Measurements from ENCODE around the gene ASCL2. TPM values are rescaled to one million over a fixed set of nuclear protein-coding genes. Genes with fewer than 3 reads are reported as not detected.
"Not testable (repeated sequence)": the region's sequence is repeated elsewhere in the genome, so short reads cannot be mapped to it uniquely, and the experiment has no call there.

The ASCL2 gene
- total and polyA plus RNA-seq, 3 experiments from 2014 or later, result 0.22 to 8.9 (median 0.55) TPM

DNA sequence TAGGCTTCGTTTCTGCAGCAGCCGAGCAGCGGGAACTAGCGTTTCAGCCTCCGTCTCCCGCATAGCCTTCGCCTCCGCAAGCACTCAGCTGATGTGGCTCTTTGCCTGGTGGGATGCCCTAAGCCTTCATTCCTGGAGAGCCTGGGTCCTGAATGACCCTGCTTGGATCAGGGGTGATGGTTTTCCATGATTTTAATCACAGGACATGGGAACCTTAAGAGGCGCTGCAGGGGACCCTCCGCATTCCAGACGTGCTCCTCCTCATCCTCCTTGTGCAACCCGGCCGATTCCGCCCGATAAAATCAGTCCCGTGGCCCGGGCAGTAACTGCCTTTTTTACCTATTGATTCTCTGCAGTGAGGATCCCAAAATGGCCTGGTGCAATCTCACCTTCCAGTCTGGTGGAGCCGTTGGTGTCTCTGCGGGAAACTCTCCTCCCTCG, 23.2 kb upstream of the ASCL2 start:
- Histone ChIP-seq H3K27me3 (ENCODE audit: insufficient read depth, low read length, poor library complexity, severe bottlenecking) (no peaks in the 10 kb centered on the region), H3K4me1 (ENCODE audit: insufficient read depth, low read length) (peaks cover 22% of the 10 kb centered on the region), H3K4me3 (ENCODE audit: low read length) (no peak overlapping the region), H3K36me3 (ENCODE audit: insufficient read depth, low read length) (peaks cover 6% of the 10 kb centered on the region), H3K9me3 (ENCODE audit: low read length) (no peaks in the 10 kb centered on the region), H3K27ac (ENCODE audit: low read depth, low read length) (no peak overlapping the region)
- H3K9me3 Mint-ChIP-seq, result no peaks in the 10 kb centered on the region
- H3K4me1 Mint-ChIP-seq, result peaks cover 17 to 55% (median 36%) of the 10 kb centered on the region in 3 donors
- H3K36me3 Mint-ChIP-seq, result peaks cover 0 to 16% (median 0%) of the 10 kb centered on the region in 3 donors
- POLR2A ChIA-PET, result no interaction called here
- DNase-seq, result no peak
- peak overlapping the region in 1 of 7 donors; percentile 44 for H3K4me3 Mint-ChIP-seq
- CTCF ChIA-PET, result interaction anchor here (1.9 kb wide), 1 partner anchor 95 kb away, joined by 5 read pairs; no protein-coding TSS in a partner anchor
- peaks cover 2 to 10% of the 10 kb centered on the region in 2 donors for H3K27me3 Mint-ChIP-seq
- H3K27ac Mint-ChIP-seq, result peak overlapping the region in 1 of 8 donors; percentile 12

DNA sequence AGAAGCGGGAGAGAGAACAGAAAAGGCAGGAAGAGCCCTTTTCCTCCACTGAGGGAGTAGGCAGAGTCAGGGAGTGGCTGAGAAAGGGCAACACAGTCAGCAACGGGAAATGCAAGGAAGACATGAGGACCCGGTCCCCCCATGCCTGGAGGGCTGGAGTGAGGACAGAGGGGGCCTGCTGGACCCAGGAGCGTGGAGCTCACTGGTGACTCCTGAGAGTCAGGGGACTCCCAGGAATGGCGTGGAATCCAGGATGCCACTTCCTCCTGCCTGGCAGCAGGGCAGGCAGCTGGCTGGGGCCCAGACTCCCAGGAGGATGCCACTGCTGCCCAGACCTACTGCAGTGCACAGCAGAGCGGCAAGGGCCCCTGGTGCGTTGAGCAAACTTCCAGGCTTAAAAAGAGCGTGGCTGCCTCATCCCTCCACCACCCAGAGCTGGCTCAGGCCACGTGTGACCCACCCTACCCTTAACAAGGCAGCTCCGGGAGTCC, 20.0 kb upstream of the ASCL2 start:
- peaks cover 6 to 13% of the 10 kb centered on the region in 2 donors for H3K27me3 Mint-ChIP-seq
- POLR2A ChIA-PET, result no interaction called here
- CTCF ChIA-PET, result interaction anchor here (1.3 to 2.1 kb wide), 2 partner anchors 9 to 125 kb away, joined by 3 to 8 read pairs; no protein-coding TSS in a partner anchor
- Histone ChIP-seq H3K27ac (ENCODE audit: low read depth, low read length) (no peak overlapping the region), H3K9me3 (ENCODE audit: low read length) (no peaks in the 10 kb centered on the region), H3K4me1 (ENCODE audit: insufficient read depth, low read length) (peaks cover 13% of the 10 kb centered on the region), H3K4me3 (ENCODE audit: low read length) (no peak overlapping the region), H3K36me3 (ENCODE audit: insufficient read depth, low read length) (no peaks in the 10 kb centered on the region), H3K27me3 (ENCODE audit: insufficient read depth, low read length, poor library complexity, severe bottlenecking) (no peaks in the 10 kb centered on the region)
- peaks cover 0 to 5% (median 2%) of the 10 kb centered on the region in 3 donors for H3K36me3 Mint-ChIP-seq
- peaks cover 10 to 37% (median 31%) of the 10 kb centered on the region in 3 donors for H3K4me1 Mint-ChIP-seq
- H3K9me3 Mint-ChIP-seq, result no peaks in the 10 kb centered on the region
- no peak overlapping the region for H3K27ac Mint-ChIP-seq
- no peak overlapping the region for H3K4me3 Mint-ChIP-seq
- DNase-seq, result no peak

DNA sequence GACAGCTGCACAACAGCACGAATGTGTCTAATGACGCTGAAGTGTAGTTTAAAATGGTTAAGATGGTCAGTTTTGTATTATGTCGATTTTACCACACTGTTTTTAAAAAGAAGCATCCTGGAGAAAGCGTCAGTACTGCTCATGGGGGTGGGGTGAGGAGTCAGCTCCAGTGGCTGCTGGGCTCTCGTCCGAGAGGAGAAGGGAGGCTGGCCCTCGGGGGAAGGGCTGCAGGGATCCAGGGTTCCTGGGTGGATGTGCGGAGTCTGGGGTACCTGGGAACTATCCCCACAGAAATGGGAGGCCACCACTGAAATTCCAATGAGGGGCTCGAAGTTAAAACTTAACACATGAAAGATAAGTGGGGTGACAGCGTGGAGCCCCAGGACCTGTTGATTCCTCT, 19.5 kb upstream of the ASCL2 start:
- no peak overlapping the region for H3K4me3 Mint-ChIP-seq
- no peak for DNase-seq
- Histone ChIP-seq H3K36me3 (ENCODE audit: insufficient read depth, low read length) (no peaks in the 10 kb centered on the region), H3K27me3 (ENCODE audit: insufficient read depth, low read length, poor library complexity, severe bottlenecking) (no peaks in the 10 kb centered on the region), H3K27ac (ENCODE audit: low read depth, low read length) (no peak overlapping the region), H3K9me3 (ENCODE audit: low read length) (no peaks in the 10 kb centered on the region), H3K4me3 (ENCODE audit: low read length) (no peak overlapping the region), H3K4me1 (ENCODE audit: insufficient read depth, low read length) (peaks cover 13% of the 10 kb centered on the region)
- ChIA-PET POLR2A (no interaction called here), CTCF (interaction anchor here (1.3 to 2.1 kb wide), 3 partner anchors 10 to 124 kb away, joined by 3 to 8 read pairs (median 6); no protein-coding TSS in a partner anchor)
- H3K9me3 Mint-ChIP-seq, result peaks cover 0 to 4% (median 0%) of the 10 kb centered on the region in 5 donors
- peaks cover 6 to 13% of the 10 kb centered on the region in 2 donors for H3K27me3 Mint-ChIP-seq
- H3K27ac Mint-ChIP-seq, result peak overlapping the region in 1 of 8 donors; percentile 86
- peaks cover 2 to 6% (median 4%) of the 10 kb centered on the region in 3 donors for H3K36me3 Mint-ChIP-seq
- peaks cover 10 to 32% (median 29%) of the 10 kb centered on the region in 3 donors for H3K4me1 Mint-ChIP-seq

GRCh38 chr11:2289350-2289749, 19.0 kb upstream of the ASCL2 start:
- no peaks in the 10 kb centered on the region for H3K27me3 ChIP-seq (ENCODE audit: insufficient read depth, low read length, poor library complexity, severe bottlenecking)
- DNase-seq, result no peak
- peaks cover 8% of the 10 kb centered on the region for H3K4me1 ChIP-seq (ENCODE audit: insufficient read depth, low read length)
- H3K36me3 ChIP-seq (ENCODE audit: insufficient read depth, low read length), result no peaks in the 10 kb centered on the region
- peaks cover 6 to 13% of the 10 kb centered on the region in 2 donors for H3K27me3 Mint-ChIP-seq
- CTCF ChIA-PET, result interaction anchor here (1.6 to 2.1 kb wide), 2 partner anchors 10 to 15 kb away, joined by 6 to 8 read pairs; no protein-coding TSS in a partner anchor
- no peaks in the 10 kb centered on the region for H3K9me3 ChIP-seq (ENCODE audit: low read length)
- H3K4me1 Mint-ChIP-seq, result peaks cover 10 to 27% (median 23%) of the 10 kb centered on the region in 3 donors
- H3K27ac Mint-ChIP-seq, result peak overlapping the region in 3 of 8 donors; percentile 5 to 86 (median 43)
- no peak overlapping the region for H3K27ac ChIP-seq (ENCODE audit: low read depth, low read length)
- peaks cover 2 to 9% (median 6%) of the 10 kb centered on the region in 3 donors for H3K36me3 Mint-ChIP-seq
- peak overlapping the region in 1 of 7 donors; percentile 66 for H3K4me3 Mint-ChIP-seq
- POLR2A ChIA-PET, result no interaction called here
- peaks cover 0 to 4% (median 0%) of the 10 kb centered on the region in 5 donors for H3K9me3 Mint-ChIP-seq
- H3K4me3 ChIP-seq (ENCODE audit: low read length), result no peak overlapping the region

DNA sequence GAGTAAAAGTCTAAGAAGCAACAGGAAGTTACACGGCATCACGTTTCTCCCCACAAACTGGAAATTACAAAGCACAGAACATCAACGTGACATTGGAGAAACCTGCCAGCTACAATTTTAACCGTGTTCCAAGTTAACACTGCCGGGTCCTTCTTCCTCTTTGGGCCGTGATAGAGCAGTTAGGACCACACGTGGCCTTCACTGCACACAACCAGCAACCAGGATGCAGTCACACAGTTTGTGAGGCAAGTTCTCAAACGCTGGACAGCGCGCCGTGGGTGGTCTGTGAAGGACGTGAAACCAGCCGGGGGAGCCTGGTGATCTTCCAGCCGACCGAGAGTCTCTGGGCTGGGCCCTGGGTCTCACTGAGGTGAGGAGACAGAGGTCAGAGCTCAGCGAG, 16.7 kb upstream of the ASCL2 start:
- H3K27ac Mint-ChIP-seq, result no peak overlapping the region
- H3K36me3 ChIP-seq (ENCODE audit: insufficient read depth, low read length), result no peaks in the 10 kb centered on the region
- H3K4me1 Mint-ChIP-seq, result peaks cover 4 to 15% (median 10%) of the 10 kb centered on the region in 3 donors
- H3K27me3 Mint-ChIP-seq, result peaks cover 4 to 13% of the 10 kb centered on the region in 2 donors
- H3K27ac ChIP-seq (ENCODE audit: low read depth, low read length), result no peak overlapping the region
- no peak overlapping the region for H3K4me3 ChIP-seq (ENCODE audit: low read length)
- peaks cover 4 to 11% (median 6%) of the 10 kb centered on the region in 3 donors for H3K36me3 Mint-ChIP-seq
- H3K9me3 ChIP-seq (ENCODE audit: low read length), result no peaks in the 10 kb centered on the region
- H3K27me3 ChIP-seq (ENCODE audit: insufficient read depth, low read length, poor library complexity, severe bottlenecking), result no peaks in the 10 kb centered on the region
- CTCF ChIA-PET, result interaction anchor here (1.0 kb wide), 1 partner anchor 19 kb away, joined by 4 read pairs; no protein-coding TSS in a partner anchor
- POLR2A ChIA-PET, result no interaction called here
- no peak for DNase-seq
- peaks cover 3% of the 10 kb centered on the region for H3K4me1 ChIP-seq (ENCODE audit: insufficient read depth, low read length)
- H3K9me3 Mint-ChIP-seq, result peaks cover 8 to 14% (median 12%) of the 10 kb centered on the region in 5 donors
- peak overlapping the region in 1 of 7 donors; percentile 27 for H3K4me3 Mint-ChIP-seq

GRCh38 chr11:2286350-2286749, 16.0 kb upstream of the ASCL2 start:
- H3K27ac Mint-ChIP-seq, CTCF ChIA-PET: not testable (repeated sequence)

GRCh38 chr11:2280208-2280607, 9.8 kb upstream of the ASCL2 start:
- peaks cover 0 to 3% (median 0%) of the 10 kb centered on the region in 3 donors for H3K4me1 Mint-ChIP-seq
- H3K4me3 Mint-ChIP-seq, result no peak overlapping the region
- peaks cover 6 to 16% of the 10 kb centered on the region in 2 donors for H3K27me3 Mint-ChIP-seq
- H3K27ac ChIP-seq (ENCODE audit: low read depth, low read length), result no peak overlapping the region
- ChIA-PET CTCF (no interaction called here), POLR2A (interaction anchor here (0.7 kb wide), 1 partner anchor 86 kb away, joined by 4 read pairs; no protein-coding TSS in a partner anchor)
- peaks cover 2 to 38% (median 3%) of the 10 kb centered on the region in 3 donors for H3K36me3 Mint-ChIP-seq
- DNase-seq, result no peak
- no peak overlapping the region for H3K4me3 ChIP-seq (ENCODE audit: low read length)
- H3K9me3 Mint-ChIP-seq, result peaks cover 21 to 39% (median 34%) of the 10 kb centered on the region in 5 donors
- H3K4me1 ChIP-seq (ENCODE audit: insufficient read depth, low read length), result no peaks in the 10 kb centered on the region
- H3K27me3 ChIP-seq (ENCODE audit: insufficient read depth, low read length, poor library complexity, severe bottlenecking), result no peaks in the 10 kb centered on the region
- no peaks in the 10 kb centered on the region for H3K36me3 ChIP-seq (ENCODE audit: insufficient read depth, low read length)
- H3K9me3 ChIP-seq (ENCODE audit: low read length), result peaks cover 4% of the 10 kb centered on the region
- no peak overlapping the region for H3K27ac Mint-ChIP-seq

More at GRCh38 chr11:2286350-2286749, 16.0 kb upstream of the ASCL2 start:
- Mint-ChIP-seq H3K36me3 (peaks cover 4 to 15% (median 6%) of the 10 kb centered on the region in 3 donors), H3K9me3 (peaks cover 12 to 19% (median 17%) of the 10 kb centered on the region in 5 donors), H3K27me3 (peaks cover 4 to 13% of the 10 kb centered on the region in 2 donors), H3K4me1 (peaks cover 4 to 15% (median 10%) of the 10 kb centered on the region in 3 donors)
- H3K36me3 ChIP-seq (ENCODE audit: insufficient read depth, low read length); POLR2A ChIA-PET; H3K4me3 ChIP-seq (ENCODE audit: low read length); DNase-seq; H3K4me1 ChIP-seq (ENCODE audit: insufficient read depth, low read length); H3K9me3 ChIP-seq (ENCODE audit: low read length); H3K4me3 Mint-ChIP-seq; H3K27ac ChIP-seq (ENCODE audit: low read depth, low read length); H3K27me3 ChIP-seq (ENCODE audit: insufficient read depth, low read length, poor library complexity, severe bottlenecking): not testable (repeated sequence)

- Mint-ChIP-seq H3K4me1 (peaks cover 0 to 3% (median 0%) of the 10 kb centered on the region in 3 donors), H3K27me3 (peaks cover 12 to 23% of the 10 kb centered on the region in 2 donors), H3K36me3 (peaks cover 1 to 27% (median 2%) of the 10 kb centered on the region in 3 donors), H3K27ac (no peak overlapping the region), H3K9me3 (peaks cover 17 to 37% (median 29%) of the 10 kb centered on the region in 5 donors), H3K4me3 (no peak overlapping the region)
- no peak overlapping the region for H3K4me3 ChIP-seq (ENCODE audit: low read length)
- ChIA-PET CTCF (interaction anchor here (1.5 kb wide), 1 partner anchor 83 kb away, joined by 3 read pairs; no protein-coding TSS in a partner anchor), POLR2A (no interaction called here)
- peaks cover 4% of the 10 kb centered on the region for H3K9me3 ChIP-seq (ENCODE audit: low read length)
- no peak for DNase-seq
- no peaks in the 10 kb centered on the region for H3K27me3 ChIP-seq (ENCODE audit: insufficient read depth, low read length, poor library complexity, severe bottlenecking)
- no peaks in the 10 kb centered on the region for H3K36me3 ChIP-seq (ENCODE audit: insufficient read depth, low read length)
- H3K4me1 ChIP-seq (ENCODE audit: insufficient read depth, low read length), result no peaks in the 10 kb centered on the region
- H3K27ac ChIP-seq (ENCODE audit: low read depth, low read length), result no peak overlapping the region
Observed at GRCh38 chr11:2277933-2278523, 7.6 kb upstream of the ASCL2 start.

All from CD8-positive, alpha-beta memory T cell (primary cell).